Stimulated activated naive CD8-positive, alpha-beta T cell treated with anti-CD3 and anti-CD28 coated beads, Interleukin-15, Interleukin-2, amounts not matched to agents 100 ng/mL and 50 ng/mL, for 24 hours (primary cell): ENCODE data around the gene ZMIZ2.
"Not testable (repeated sequence)": the region's sequence is repeated elsewhere in the genome, so short reads cannot be mapped to it uniquely, and the experiment has no call there.

Experiments
- H3K27ac Mint-ChIP-seq: one replicate; pipeline ENCODE4 v1.8.0; 2021; ENCODE audit warnings: mild to moderate bottlenecking, mixed read lengths
- H3K27me3 Mint-ChIP-seq: one replicate; pipeline ENCODE4 v1.8.0; 2021; ENCODE audit warnings: mixed read lengths
- H3K36me3 Mint-ChIP-seq: one replicate; pipeline ENCODE4 v1.8.0; 2021; ENCODE audit warnings: low read depth, mixed read lengths
- H3K4me1 Mint-ChIP-seq: one replicate; pipeline ENCODE4 v1.8.0; 2021; ENCODE audit warnings: low read depth, mixed read lengths
- H3K4me3 Mint-ChIP-seq: one replicate; pipeline ENCODE4 v1.8.0; 2021; ENCODE audit warnings: mild to moderate bottlenecking, mixed read lengths
- H3K9me3 Mint-ChIP-seq: one replicate; pipeline ENCODE4 v1.8.0; 2021; ENCODE audit warnings: mixed read lengths

The ZMIZ2 gene

GRCh38 chr7:44791278-44792219 is 42.9 kb downstream of the ZMIZ2 start:
- Mint-ChIP-seq H3K36me3 (no peaks in the 10 kb centered on the region), H3K4me1 (peaks cover 7% of the 10 kb centered on the region), H3K9me3 (no peaks in the 10 kb centered on the region), H3K4me3 (no peak overlapping the region), H3K27ac (no peak overlapping the region), H3K27me3 (no peaks in the 10 kb centered on the region)

- Mint-ChIP-seq H3K36me3 (peaks cover 19% of the 10 kb centered on the region), H3K27ac (no peak overlapping the region), H3K27me3 (no peaks in the 10 kb centered on the region), H3K9me3 (no peaks in the 10 kb centered on the region), H3K4me1 (peaks cover 22% of the 10 kb centered on the region), H3K4me3 (no peak overlapping the region)
Observed at GRCh38 chr7:44793919-44794318, 45.3 kb downstream of the ZMIZ2 start.

DNA sequence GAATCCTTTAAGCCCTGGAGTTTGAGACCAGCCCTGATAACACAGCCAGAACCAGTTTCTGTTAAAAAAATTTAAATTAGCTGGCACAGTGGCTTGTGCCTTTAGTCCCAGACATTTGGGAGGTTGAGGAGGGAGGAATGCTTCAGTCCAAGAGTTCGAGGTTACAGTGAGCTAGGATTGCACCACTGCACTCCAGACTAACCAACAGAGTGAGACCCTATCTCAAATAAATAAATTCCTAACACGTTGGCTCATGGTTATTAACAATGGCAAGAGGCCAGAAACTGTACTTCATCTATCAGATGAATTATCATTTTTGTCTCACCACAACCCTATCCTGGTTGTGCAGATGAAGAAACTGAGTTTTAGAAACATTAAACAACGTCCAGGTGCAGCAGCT is 45.7 kb downstream of the ZMIZ2 start:
- no peak overlapping the region for H3K27ac Mint-ChIP-seq
- peaks cover 21% of the 10 kb centered on the region for H3K36me3 Mint-ChIP-seq
- H3K9me3 Mint-ChIP-seq, result no peaks in the 10 kb centered on the region
- H3K4me1 Mint-ChIP-seq, result peaks cover 24% of the 10 kb centered on the region
- H3K27me3 Mint-ChIP-seq, result no peaks in the 10 kb centered on the region
- H3K4me3 Mint-ChIP-seq, result peak overlapping the region; percentile 20

DNA sequence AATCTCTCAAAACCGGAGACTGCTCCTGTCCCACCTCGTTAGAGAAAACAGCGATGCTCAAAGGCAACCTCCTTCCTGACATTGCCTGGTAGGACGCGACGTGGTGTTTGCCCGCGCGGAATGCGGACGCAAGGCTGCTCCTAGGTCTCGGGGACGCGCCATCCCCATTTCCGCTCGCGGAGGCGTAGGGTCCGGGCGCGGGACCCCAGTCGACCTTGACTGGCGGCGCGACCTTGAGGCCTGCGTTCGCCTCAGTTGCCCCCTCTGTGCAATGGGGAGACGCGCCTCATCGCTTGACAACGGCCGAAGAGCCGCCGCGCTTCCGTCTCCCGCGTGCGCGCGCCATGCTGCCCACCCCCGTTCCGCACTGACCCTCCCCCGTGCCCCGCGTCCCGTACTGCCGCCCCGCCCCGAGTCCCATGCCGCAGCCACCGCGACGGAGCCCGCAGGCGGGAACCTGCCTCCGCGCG is 47.4 kb downstream of the ZMIZ2 start:
- H3K9me3 Mint-ChIP-seq, result no peaks in the 10 kb centered on the region
- no peaks in the 10 kb centered on the region for H3K27me3 Mint-ChIP-seq
- H3K27ac Mint-ChIP-seq, result peak overlapping the region; percentile 95
- H3K4me3 Mint-ChIP-seq, result peak overlapping the region; percentile 97
- peaks cover 39% of the 10 kb centered on the region for H3K36me3 Mint-ChIP-seq
- peaks cover 40% of the 10 kb centered on the region for H3K4me1 Mint-ChIP-seq

- peaks cover 45% of the 10 kb centered on the region for H3K4me1 Mint-ChIP-seq
- H3K4me3 Mint-ChIP-seq, result peak within 1 kb of the TSS; percentile 97
- no peaks in the 10 kb centered on the region for H3K27me3 Mint-ChIP-seq
- peak within 1 kb of the TSS; percentile 95 for H3K27ac Mint-ChIP-seq
- no peaks in the 10 kb centered on the region for H3K9me3 Mint-ChIP-seq
- peaks cover 45% of the 10 kb centered on the region for H3K36me3 Mint-ChIP-seq
Observed at GRCh38 chr7:44796504-44797328, 48.1 kb downstream of the ZMIZ2 start, which contains the start of gene PPIA. PPIA (plus strand) TSS chr7:44796681; CDS start chr7:44796725, 44 bp downstream.

GRCh38 chr7:44797329-44798258 is 48.9 kb downstream of the ZMIZ2 start:
- H3K4me1 Mint-ChIP-seq, result peaks cover 47% of the 10 kb centered on the region
- peak overlapping the region; percentile 95 for H3K27ac Mint-ChIP-seq
- no peaks in the 10 kb centered on the region for H3K27me3 Mint-ChIP-seq
- H3K4me3 Mint-ChIP-seq, result peak overlapping the region; percentile 97
- H3K36me3 Mint-ChIP-seq, result peaks cover 52% of the 10 kb centered on the region
- H3K9me3 Mint-ChIP-seq, result no peaks in the 10 kb centered on the region

- Mint-ChIP-seq H3K36me3 (peaks cover 57% of the 10 kb centered on the region), H3K4me3 (peak overlapping the region; percentile 97), H3K27ac (peak overlapping the region; percentile 95), H3K27me3 (no peaks in the 10 kb centered on the region), H3K4me1 (peaks cover 47% of the 10 kb centered on the region), H3K9me3 (no peaks in the 10 kb centered on the region)
Observed at GRCh38 chr7:44798649-44799305, 50.1 kb downstream of the ZMIZ2 start.

DNA sequence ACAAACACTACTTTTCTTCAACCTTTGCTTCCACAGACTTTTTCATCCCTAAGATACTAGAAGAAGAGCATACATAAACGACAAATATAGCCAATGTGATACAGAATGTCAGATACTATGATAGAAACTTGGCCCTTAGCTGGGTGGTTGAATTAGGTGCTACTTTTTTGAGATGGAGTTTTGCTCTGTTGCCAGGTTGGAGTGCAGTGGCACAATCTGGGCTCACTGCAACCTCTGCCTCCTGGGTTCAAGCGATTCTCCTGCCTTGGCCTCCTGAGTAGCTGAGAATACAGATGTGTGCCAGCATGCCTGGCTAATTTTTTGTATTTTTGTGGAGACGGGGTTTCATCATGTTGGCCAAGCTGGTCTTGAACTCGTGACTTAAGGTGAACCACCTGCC is 51.3 kb downstream of the ZMIZ2 start:
- no peaks in the 10 kb centered on the region for H3K9me3 Mint-ChIP-seq
- H3K27me3 Mint-ChIP-seq, result no peaks in the 10 kb centered on the region
- peaks cover 47% of the 10 kb centered on the region for H3K4me1 Mint-ChIP-seq
- H3K36me3 Mint-ChIP-seq, result peaks cover 57% of the 10 kb centered on the region
- peak overlapping the region; percentile 79 for H3K27ac Mint-ChIP-seq
- H3K4me3 Mint-ChIP-seq, result peak overlapping the region; percentile 74

DNA sequence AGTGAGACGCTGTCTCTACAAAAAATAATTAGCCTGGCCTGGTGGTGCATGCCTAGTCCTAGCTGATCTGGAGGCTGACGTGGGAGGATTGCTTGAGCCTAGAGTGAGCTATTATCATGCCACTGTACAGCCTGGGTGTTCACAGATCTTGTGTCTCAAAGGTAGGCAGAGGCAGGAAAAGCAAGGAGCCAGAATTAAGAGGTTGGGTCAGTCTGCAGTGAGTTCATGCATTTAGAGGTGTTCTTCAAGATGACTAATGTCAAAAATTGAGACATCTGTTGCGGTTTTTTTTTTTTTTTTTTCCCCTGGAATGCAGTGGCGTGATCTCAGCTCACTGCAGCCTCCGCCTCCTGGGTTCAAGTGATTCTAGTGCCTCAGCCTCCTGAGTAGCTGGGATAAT is 53.2 kb downstream of the ZMIZ2 start:
- Mint-ChIP-seq H3K4me3 (peak overlapping the region; percentile 3), H3K27me3 (no peaks in the 10 kb centered on the region), H3K4me1 (peaks cover 40% of the 10 kb centered on the region), H3K27ac (peak overlapping the region; percentile 32), H3K9me3 (no peaks in the 10 kb centered on the region), H3K36me3 (peaks cover 57% of the 10 kb centered on the region)

GRCh38 chr7:44802418-44803025 is 53.9 kb downstream of the ZMIZ2 start:
- Mint-ChIP-seq H3K4me3 (no peak overlapping the region), H3K27ac (no peak overlapping the region), H3K9me3 (no peaks in the 10 kb centered on the region), H3K36me3 (peaks cover 52% of the 10 kb centered on the region), H3K27me3 (no peaks in the 10 kb centered on the region), H3K4me1 (peaks cover 36% of the 10 kb centered on the region)

- Mint-ChIP-seq H3K27ac (peak overlapping the region; percentile 31), H3K4me1 (peaks cover 25% of the 10 kb centered on the region), H3K36me3 (peaks cover 38% of the 10 kb centered on the region)
- H3K4me3 Mint-ChIP-seq, H3K27me3 Mint-ChIP-seq, H3K9me3 Mint-ChIP-seq: not testable (repeated sequence)
Observed at GRCh38 chr7:44803828-44804519, 55.3 kb downstream of the ZMIZ2 start.

DNA sequence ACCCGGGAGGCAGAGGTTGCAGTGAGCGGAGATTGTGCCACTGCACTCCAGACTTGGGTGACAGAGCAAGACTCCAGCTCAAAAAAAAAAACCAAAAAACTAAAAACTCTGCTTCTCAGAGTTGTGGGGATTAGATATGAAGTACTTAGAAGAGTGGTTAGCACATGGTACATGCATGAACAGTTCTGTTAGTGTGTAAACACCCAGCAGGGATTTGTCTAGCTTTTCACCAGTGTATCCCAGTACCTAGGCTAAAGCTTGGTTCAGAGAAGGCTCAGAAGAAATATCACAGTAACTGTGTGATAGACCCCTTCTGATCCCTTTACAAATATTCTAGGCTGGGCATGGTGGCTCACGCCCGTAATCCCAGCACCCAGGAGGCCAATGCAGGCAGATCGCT is 57.3 kb downstream of the ZMIZ2 start:
- H3K4me1 Mint-ChIP-seq, result peaks cover 9% of the 10 kb centered on the region
- peaks cover 20% of the 10 kb centered on the region for H3K36me3 Mint-ChIP-seq
- no peaks in the 10 kb centered on the region for H3K9me3 Mint-ChIP-seq
- no peak overlapping the region for H3K4me3 Mint-ChIP-seq
- no peak overlapping the region for H3K27ac Mint-ChIP-seq
- H3K27me3 Mint-ChIP-seq, result no peaks in the 10 kb centered on the region

- no peaks in the 10 kb centered on the region for H3K4me1 Mint-ChIP-seq
- H3K27ac Mint-ChIP-seq, result no peak overlapping the region
- no peaks in the 10 kb centered on the region for H3K36me3 Mint-ChIP-seq
- no peaks in the 10 kb centered on the region for H3K9me3 Mint-ChIP-seq
- H3K27me3 Mint-ChIP-seq, result no peaks in the 10 kb centered on the region
- H3K4me3 Mint-ChIP-seq, result no peak overlapping the region
Observed at GRCh38 chr7:44808914-44809393, 60.3 kb downstream of the ZMIZ2 start.
